DND-41 (cell line): ENCODE measurements around the gene SLC16A13.
A peak's percentile ranks its signal among the peaks of the same experiment; 100 is the strongest.
"Not testable (repeated sequence)": the region's sequence is repeated elsewhere in the genome, so short reads cannot be mapped to it uniquely, and the experiment has no call there.

Experiments used
- ATAC-seq: fragments of 200-7000 bp; cut with Tn5 transposase; 3 replicates; pipeline ENCODE4 v1.9.1; 2021; ENCODE audit warnings: low read depth; ENCODE audit not compliant: insufficient read depth
- DNase-seq: peaks from one replicate; pipeline ENCODE4 v3.0.0-alpha.2; 2020
- H2AFZ ChIP-seq: 2 replicates; pipeline ENCODE4 v1.6.0; 2012; ENCODE audit warnings: low read depth, low read length
- H3K27ac ChIP-seq: 2 replicates; pipeline ENCODE4 v1.5.1; 2012; ENCODE audit warnings: low read length, inconsistent platforms
- H3K27me3 ChIP-seq: fragments of 200-600 bp; sonication (generic); 2 replicates; pipeline ENCODE4 v1.6.0; 2012; ENCODE audit warnings: low read length, mild to moderate bottlenecking, inconsistent platforms; ENCODE audit not compliant: insufficient read depth, poor library complexity
- H3K36me3 ChIP-seq: 2 replicates; pipeline ENCODE4 v1.5.1; 2012; ENCODE audit warnings: low read length, inconsistent platforms; ENCODE audit not compliant: insufficient read depth
- H3K4me1 ChIP-seq: 2 replicates; pipeline ENCODE4 v1.5.1; 2012; ENCODE audit warnings: mild to moderate bottlenecking, low read length; ENCODE audit not compliant: insufficient read depth
- H3K4me2 ChIP-seq: 2 replicates; pipeline ENCODE4 v1.6.0; 2012; ENCODE audit warnings: mild to moderate bottlenecking, moderate library complexity, low read length, inconsistent platforms; ENCODE audit not compliant: insufficient read depth
- H3K4me3 ChIP-seq, 2 experiments: fragments of 200-600 bp in 1 of 2; shearing (Covaris generic) in 1 of 2; 2 replicates each; pipeline ENCODE4 v1.5.1; 2012 to 2016; ENCODE audit warnings: inconsistent platforms in 2 of 2, low read length in 2 of 2, mild to moderate bottlenecking in 2 of 2, low read depth in 1 of 2, moderate library complexity in 1 of 2
- H3K79me2 ChIP-seq: 2 replicates; pipeline ENCODE4 v1.6.0; 2012; ENCODE audit warnings: low read length, inconsistent platforms; ENCODE audit not compliant: insufficient read depth
- H3K9ac ChIP-seq: 2 replicates; pipeline ENCODE4 v1.6.0; 2012; ENCODE audit warnings: low read depth, mild to moderate bottlenecking, inconsistent platforms, low read length, moderate library complexity
- H3K9me3 ChIP-seq: 2 replicates; pipeline ENCODE4 v1.5.1; 2012; ENCODE audit warnings: low read length, moderate library complexity, mild to moderate bottlenecking, inconsistent platforms; ENCODE audit not compliant: insufficient read depth, severe bottlenecking
- H4K20me1 ChIP-seq: 2 replicates; pipeline ENCODE4 v1.6.0; 2012; ENCODE audit warnings: low read length; ENCODE audit not compliant: insufficient read depth
- EZH2 ChIP-seq: IDR thresholded peaks from 3 replicates; pipeline ENCODE4 v1.6.1; 2012; ENCODE audit warnings: borderline replicate concordance, low read depth, mild to moderate bottlenecking, moderate library complexity, low read length, inconsistent platforms; ENCODE audit not compliant: severe bottlenecking
- TF ChIP-seq, protein P1 (sequence below): IDR thresholded peaks from 2 replicates; pipeline ENCODE4 v1.5.1; 2012; ENCODE audit warnings: borderline replicate concordance, low read length, moderate library complexity, mild to moderate bottlenecking; ENCODE audit not compliant: poor library complexity, severe bottlenecking; ENCODE audit errors: extremely low read depth

SLC16A13 gene

DNA sequence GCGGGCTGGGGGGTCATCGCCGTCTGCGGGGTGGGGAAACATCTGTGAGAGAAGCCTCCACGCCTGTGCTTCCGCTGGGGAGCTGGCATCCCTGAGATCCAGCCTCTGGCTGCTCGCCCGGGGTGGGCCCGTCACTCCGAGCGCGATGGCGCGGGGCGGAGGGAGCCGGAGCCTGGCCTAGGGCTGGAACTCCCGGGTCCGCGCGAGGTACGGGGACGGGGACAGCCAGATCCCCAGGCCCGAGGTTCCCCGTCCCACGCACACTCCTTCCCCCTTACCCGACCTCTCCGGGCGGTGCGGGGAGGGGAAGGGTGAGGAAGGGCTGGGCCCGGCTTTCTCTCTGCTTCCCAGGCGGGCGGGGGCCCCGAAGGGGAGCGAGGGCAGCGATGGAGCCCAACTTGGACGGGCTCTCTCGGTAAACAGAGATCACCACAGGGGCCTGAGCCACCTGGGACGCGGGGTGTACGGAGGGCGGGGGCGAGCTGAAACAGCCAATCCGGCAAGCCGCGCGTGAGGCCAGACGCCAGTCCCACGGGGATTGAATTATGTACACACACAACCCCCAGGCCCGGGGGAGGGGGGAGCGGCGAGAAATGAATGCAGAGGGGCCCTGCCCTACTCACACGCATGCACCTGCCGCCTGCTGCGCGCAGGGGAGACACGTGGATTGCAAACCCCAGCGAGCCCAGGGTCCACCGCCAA lies 7.8 kb downstream of the SLC16A13 start, which contains the start of gene SLC16A11:
Gene SLC16A11, minus strand, starts transcription at position 596 of the 702 bp plus-strand sequence. Its CDS starts 579 bp downstream, at position 17.
- DNase-seq (no peak), ATAC-seq (no peak)
- no peak within 1 kb of the TSS for H2AFZ ChIP-seq
- no peak within 1 kb of the TSS for H3K27ac ChIP-seq
- no peaks in the 10 kb centered on the region for H3K9me3 ChIP-seq
- H3K4me1 ChIP-seq: peaks cover 9% of the 10 kb centered on the region
- H3K79me2 ChIP-seq: no peaks in the 10 kb centered on the region
- TF ChIP-seq EZH2: no peak
- TF ChIP-seq, protein P1, sequence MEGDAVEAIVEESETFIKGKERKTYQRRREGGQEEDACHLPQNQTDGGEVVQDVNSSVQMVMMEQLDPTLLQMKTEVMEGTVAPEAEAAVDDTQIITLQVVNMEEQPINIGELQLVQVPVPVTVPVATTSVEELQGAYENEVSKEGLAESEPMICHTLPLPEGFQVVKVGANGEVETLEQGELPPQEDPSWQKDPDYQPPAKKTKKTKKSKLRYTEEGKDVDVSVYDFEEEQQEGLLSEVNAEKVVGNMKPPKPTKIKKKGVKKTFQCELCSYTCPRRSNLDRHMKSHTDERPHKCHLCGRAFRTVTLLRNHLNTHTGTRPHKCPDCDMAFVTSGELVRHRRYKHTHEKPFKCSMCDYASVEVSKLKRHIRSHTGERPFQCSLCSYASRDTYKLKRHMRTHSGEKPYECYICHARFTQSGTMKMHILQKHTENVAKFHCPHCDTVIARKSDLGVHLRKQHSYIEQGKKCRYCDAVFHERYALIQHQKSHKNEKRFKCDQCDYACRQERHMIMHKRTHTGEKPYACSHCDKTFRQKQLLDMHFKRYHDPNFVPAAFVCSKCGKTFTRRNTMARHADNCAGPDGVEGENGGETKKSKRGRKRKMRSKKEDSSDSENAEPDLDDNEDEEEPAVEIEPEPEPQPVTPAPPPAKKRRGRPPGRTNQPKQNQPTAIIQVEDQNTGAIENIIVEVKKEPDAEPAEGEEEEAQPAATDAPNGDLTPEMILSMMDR: no peak
- H3K36me3 ChIP-seq: no peaks in the 10 kb centered on the region
- no peak within 1 kb of the TSS for H3K9ac ChIP-seq
- H3K4me2 ChIP-seq: no peak within 1 kb of the TSS
- H3K4me3 ChIP-seq: no peak within 1 kb of the TSS
- peaks cover 12% of the 10 kb centered on the region for H3K27me3 ChIP-seq
- H4K20me1 ChIP-seq: no peaks in the 10 kb centered on the region

DNA sequence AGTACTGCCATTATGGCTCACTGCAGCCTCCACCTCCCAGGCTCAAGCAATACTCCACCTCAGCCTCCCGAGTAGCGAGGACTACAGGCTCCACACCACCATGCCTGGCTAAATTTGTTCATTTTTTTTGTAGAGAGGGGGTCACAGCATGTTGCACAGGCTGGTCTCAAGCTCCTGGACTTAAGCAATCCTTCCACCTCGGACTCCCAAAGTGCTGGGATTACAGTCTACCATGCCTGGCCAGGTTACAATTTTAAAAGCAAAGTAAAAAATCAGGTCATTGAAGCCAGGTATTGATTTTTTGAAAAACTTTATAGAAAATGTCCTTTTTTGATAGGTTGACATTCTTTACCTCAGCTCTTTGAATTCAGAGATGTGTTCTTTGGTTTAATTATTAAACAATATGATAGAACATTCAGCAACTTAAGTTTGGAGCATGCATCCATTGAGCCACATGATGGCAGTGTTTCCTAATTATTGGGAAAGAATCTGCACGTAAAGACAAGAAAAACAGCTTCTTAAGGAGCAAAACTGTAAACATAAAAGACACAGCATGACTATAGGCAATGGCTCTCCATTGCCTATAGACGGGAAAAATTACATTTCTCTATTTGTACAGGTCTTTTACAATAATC lies 9.8 kb downstream of the SLC16A13 start:
- H3K36me3 ChIP-seq: no peaks in the 10 kb centered on the region
- H3K27ac ChIP-seq: no peak overlapping the region
- no peak overlapping the region for H2AFZ ChIP-seq
- DNase-seq (peak; percentile 39), ATAC-seq (peak; percentile 60; the same call in 1 of the 3 replicates)
- peaks cover 12% of the 10 kb centered on the region for H3K27me3 ChIP-seq
- H4K20me1 ChIP-seq: no peaks in the 10 kb centered on the region
- 0 out of 2 replicates have a peak overlapping the region, but pooled peaks have one; percentile 13 for H3K4me2 ChIP-seq
- TF ChIP-seq, protein P1: peak; percentile 87
- TF ChIP-seq EZH2: no peak
- no peaks in the 10 kb centered on the region for H3K9me3 ChIP-seq
- H3K4me1 ChIP-seq: peaks cover 9% of the 10 kb centered on the region
- H3K79me2 ChIP-seq: no peaks in the 10 kb centered on the region
- no peak overlapping the region for H3K9ac ChIP-seq
- no peak overlapping the region for H3K4me3 ChIP-seq

DNA sequence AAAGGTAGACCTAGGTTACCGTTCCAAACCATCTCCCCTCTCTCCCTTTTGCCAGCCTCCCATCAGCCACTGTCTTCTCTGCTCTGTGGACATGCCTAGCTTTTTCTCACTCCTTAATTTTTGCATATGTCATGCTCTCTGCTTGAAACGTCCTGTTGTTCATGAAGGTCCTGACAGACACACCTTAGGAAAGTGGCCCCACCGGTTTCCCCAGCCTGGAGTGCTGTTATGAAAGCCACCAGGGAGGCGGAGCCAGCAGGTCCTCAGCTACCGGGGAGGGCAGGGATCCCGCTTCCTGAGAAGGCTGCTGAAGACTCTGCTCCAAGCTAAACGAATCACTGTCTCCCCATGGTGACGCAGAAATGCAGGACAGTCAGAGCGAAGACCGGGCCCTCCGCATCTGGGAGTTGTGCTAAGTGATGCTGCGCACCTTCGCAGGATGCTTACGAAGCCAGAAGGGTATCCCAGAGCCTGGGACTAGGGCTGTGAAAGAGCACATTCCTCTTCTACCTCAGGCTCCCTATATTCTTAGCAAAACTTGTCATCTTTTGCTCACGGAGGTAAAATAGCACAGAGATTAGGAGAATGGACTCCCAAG lies 10.4 kb downstream of the SLC16A13 start:
- Histone ChIP-seq H3K4me3 (no peak overlapping the region), H3K4me2 (peak overlapping the region; percentile 13; the same call in 1 of the 2 replicates), H3K9me3 (no peaks in the 10 kb centered on the region), H3K79me2 (no peaks in the 10 kb centered on the region), H3K36me3 (no peaks in the 10 kb centered on the region), H4K20me1 (no peaks in the 10 kb centered on the region), H3K27ac (no peak overlapping the region), H3K4me1 (peaks cover 9% of the 10 kb centered on the region), H3K9ac (no peak overlapping the region), H3K27me3 (peaks cover 12% of the 10 kb centered on the region), H2AFZ (no peak overlapping the region)
- 0 out of 3 replicates have a peak, but pooled peaks have one; percentile 26 for ATAC-seq
- TF ChIP-seq, protein P1: no peak
- TF ChIP-seq EZH2: no peak
- DNase-seq: no peak

DNA sequence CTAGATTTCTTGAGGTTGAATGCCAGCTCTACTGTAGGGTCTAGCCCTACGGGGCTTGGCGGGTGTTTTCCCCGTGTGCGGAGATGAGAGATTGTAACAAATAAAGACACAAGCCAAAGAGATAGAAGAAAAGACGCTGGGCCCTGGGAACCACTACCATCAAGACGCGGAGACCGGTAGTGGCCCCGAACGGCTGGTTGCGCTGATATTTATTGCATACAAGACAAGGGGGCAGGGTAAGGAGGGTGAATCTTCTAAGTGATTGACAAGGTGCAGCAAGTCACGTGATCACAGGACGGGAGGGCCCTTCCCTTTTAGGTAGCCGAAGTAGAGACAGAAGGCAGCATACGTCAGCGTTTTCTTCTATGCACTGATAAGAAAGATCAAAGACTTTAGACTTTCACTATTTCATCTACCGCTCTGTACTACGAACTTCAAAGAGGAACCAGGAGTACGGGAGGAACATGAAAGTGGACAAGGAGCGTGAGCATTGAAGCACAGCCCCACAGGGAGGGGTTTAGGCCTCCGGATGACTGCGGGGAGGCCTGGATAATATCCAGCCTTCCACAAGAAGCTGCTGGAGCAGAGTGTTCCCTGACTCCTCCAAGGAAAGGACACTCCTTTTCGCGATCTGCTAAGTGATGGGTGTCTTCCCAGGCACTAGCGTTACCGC lies 11.0 kb downstream of the SLC16A13 start:
- not testable (repeated sequence) for H3K4me2 ChIP-seq, DNase-seq, ATAC-seq, H4K20me1 ChIP-seq, H3K27ac ChIP-seq, H3K36me3 ChIP-seq, H3K79me2 ChIP-seq, H3K4me1 ChIP-seq, H3K9ac ChIP-seq, H2AFZ ChIP-seq, H3K9me3 ChIP-seq, H3K4me3 ChIP-seq
- peaks cover 12% of the 10 kb centered on the region for H3K27me3 ChIP-seq
